GM19043 (cell line): ENCODE measurements around the gene MAP6.

Source experiments
- ATAC-seq: cut with Tn5 transposase; IDR thresholded peaks from one replicate; pipeline ENCODE4 v1.9.1; 2021; ENCODE audit warnings: low read depth; ENCODE audit not compliant: unreplicated experiment

MAP6 gene

DNA sequence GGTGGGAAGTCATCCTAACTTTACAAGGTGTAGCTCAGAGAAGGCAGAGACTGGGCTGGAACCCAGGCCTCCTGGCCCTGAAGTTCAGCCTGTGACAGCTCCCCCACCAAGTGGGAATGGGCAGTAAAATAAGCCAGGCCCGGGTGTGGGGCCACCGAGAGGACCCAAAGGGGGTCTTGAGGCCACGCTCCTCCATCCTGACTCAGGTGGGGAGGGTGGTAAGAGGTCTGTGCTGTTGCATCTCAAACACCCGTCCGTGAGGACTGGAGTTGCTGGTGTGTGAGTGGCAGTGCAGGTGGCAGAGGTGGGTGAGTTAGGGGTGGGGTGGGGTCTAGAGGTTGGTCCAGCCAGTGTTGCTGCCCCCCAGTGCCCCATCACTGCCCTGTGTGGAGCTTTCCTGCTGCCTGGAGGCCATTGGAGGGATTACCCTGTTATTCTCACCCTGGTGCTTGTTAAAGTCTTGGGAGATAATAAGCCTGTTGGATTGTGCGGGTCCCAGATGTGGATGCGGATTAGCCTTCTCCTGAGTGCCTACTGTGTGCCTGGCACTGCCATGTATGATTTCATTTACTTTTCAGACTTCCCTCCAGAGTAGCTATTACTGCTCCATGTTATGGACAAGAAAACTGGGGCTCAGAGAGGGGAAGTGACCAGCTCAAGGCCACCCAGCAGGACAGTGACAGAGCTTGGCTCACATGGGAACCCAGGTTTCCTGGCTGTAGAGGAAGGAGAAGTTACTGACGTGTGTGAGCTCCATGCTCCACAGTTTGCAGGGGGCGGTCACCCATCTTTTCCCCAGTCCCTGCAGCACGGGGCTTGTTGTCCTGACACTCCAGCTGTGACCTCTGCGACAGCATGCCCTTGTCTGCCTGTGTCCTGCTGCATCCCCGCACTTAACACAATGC lies 93.9 kb downstream of the MAP6 start:
- ATAC-seq, result no peak

DNA sequence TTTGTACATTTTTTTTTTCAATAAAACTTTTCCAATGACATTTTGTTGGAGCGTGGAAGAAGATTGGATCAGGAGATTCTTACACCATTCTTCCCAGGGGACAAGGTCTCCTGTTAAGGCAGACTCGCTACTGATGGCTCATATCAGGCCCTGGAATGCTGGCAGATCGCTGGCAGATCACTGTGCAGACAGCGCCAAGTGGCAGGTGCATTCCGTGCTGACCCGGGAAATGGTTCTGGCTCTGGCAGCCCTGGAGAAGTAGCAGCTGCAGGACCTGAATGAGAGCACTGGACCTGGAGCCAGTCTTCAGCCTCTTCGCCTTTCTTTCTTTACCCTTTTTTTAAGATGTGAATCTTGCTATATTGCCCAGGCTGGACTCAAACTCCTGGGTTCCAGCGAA lies 96.1 kb downstream of the MAP6 start:
- ATAC-seq, result no peak

DNA sequence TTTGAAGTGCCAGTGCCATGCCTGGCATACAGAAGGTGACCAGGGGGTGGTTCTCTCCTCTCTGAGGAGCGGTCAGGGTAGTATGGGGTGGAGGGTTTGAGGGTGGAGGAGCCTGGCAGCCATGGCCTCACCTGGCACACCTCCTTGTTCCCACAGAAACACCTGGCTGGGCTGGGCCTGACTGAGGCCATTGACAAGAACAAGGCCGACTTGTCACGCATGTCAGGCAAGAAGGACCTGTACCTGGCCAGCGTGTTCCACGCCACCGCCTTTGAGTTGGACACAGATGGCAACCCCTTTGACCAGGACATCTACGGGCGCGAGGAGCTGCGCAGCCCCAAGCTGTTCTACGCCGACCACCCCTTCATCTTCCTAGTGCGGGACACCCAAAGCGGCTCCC lies 97.2 kb downstream of the MAP6 start:
- no peak for ATAC-seq

DNA sequence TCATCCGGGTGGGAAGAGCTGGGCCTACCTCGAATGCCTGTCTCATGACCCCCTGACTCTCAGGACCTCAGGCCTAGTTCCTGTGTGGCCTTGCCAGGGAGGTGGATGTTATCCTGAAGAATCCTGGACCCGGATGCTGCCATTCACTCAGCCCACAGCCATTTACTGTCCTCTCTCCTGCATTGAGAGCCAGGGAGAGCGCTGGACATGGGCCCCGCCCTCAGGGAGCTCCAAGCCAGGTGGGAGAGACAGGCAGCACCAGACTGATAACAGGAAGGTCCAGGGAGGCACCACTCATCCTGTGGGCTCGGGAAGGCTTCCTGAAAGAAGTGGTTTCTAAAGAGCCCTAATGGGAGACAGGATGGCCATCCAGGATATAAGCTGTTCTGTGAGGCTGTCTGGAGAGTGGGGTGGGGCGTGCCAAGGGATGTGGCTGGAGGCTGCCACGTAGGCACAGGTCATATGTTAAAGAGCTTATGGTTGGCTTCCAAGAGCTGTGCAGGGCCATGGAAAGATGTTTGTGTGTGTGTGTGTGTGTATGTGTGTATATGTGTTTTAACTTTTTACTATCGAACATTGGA lies 98.2 kb downstream of the MAP6 start:
- no peak for ATAC-seq

DNA sequence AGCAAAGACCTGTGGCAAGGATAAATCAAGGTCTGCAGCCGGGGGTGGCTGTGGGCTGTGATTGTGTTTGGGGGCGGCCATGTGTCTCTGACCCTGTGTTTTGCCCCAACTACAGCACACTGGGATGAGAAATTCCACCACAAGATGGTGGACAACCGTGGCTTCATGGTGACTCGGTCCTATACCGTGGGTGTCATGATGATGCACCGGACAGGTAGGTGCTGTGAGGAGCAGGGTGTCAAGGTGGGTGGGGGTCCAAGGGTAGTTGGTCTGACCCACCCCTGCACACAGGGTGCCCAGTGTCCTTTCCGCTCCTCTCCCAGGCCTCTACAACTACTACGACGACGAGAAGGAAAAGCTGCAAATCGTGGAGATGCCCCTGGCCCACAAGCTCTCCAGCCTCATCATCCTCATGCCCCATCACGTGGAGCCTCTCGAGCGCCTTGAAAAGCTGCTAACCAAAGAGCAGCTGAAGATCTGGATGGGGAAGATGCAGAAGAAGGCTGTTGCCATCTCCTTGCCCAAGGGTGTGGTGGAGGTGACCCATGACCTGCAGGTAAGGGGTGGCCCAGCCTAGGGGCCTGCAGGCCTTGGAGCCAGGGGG lies 100.1 kb downstream of the MAP6 start:
- ATAC-seq, result no peak

DNA sequence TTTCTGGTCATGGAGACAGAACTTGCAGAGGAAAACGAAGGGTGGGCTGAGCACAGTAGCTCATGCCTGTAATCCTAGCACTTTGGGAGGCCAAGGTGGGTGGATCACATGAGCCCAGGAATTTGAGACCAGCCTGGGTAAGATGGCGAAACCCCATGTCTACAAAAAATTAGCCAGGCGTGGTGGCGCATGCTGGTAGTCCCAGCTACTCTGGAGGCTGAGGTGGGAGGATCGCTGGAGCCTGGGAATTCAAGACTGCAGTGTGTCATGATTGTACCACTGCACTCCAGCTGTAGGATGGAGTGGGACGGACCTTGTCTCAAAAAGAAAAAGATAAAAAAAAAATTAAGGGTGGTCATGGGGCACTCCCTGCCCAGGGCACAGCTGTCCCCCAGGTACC lies 100.9 kb downstream of the MAP6 start:
- ATAC-seq, result no peak

DNA sequence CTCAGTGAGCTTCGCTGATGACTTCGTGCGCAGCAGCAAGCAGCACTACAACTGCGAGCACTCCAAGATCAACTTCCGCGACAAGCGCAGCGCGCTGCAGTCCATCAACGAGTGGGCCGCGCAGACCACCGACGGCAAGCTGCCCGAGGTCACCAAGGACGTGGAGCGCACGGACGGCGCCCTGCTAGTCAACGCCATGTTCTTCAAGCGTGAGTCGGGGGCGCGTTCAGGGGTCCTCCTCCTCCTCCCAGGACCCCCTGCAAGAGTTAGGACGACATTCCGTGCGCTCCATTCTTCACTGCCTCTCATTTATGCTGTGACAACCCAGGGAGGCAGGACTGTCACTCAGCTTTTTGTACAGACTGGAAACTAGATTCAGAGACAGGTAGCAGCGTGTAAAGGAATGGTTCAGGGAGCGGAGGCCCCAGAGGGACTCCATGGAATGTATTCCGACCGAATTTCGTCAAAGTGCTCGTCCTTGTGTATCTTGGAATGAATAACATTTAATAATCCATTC lies 102.0 kb downstream of the MAP6 start:
- ATAC-seq, result no peak

DNA sequence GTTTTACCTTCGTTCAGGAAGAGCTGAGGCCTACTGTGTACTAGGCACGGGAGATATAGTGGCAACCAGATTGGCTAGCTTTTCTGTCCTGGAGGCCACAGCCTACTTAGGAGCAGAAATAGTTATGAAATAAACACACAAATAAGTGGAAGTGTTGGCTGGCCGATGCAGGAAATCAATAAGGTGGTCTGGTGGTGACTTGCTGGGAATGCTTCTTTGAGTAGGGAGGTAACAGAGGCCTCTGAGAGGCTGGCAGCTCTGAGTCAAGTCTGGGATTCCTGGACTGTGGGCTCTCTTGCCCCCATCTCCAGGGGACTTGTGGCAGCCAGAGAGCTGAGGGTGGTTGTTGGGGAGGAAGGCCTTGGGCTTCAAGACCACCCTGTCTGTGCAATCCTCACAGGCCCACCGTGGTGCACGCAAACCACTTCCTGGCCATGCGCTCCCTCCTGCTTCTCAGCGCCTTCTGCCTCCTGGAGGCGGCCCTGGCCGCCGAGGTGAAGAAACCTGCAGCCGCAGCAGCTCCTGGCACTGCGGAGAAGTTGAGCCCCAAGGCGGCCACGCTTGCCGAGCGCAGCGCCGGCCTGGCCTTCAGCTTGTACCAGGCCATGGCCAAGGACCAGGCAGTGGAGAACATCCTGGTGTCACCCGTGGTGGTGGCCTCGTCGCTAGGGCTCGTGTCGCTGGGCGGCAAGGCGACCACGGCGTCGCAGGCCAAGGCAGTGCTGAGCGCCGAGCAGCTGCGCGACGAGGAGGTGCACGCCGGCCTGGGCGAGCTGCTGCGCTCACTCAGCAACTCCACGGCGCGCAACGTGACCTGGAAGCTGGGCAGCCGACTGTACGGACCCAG lies 102.7 kb downstream of the MAP6 start:
- no peak for ATAC-seq

DNA sequence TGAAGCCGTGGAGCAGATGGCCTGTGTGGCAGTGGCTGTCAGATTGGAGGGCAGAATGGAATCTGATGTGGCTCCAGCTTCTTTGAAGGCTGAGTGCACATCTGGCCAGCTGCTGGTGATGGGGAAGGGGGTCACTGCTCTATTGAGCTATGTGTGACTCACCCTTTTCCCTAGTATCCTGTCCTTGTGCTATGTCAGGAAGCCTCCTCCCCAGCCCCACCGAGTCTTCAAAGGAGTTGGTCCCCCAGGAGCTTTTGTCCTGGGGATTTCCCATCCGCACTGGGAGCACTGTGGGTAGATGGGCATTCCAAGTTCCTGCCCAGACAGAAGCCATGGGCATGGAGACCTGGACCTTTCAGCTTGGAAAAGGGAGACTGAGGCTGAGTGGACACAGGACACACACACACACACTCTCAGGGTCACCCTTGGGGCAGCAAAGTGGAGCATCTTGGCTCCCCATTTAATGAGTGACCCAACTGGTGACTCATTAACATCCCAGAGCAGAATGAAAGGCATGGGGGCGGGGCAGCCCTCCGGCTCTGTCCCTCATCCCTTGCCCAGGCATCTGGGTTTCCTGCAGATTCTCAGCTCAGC lies 103.5 kb downstream of the MAP6 start:
- ATAC-seq, result no peak

DNA sequence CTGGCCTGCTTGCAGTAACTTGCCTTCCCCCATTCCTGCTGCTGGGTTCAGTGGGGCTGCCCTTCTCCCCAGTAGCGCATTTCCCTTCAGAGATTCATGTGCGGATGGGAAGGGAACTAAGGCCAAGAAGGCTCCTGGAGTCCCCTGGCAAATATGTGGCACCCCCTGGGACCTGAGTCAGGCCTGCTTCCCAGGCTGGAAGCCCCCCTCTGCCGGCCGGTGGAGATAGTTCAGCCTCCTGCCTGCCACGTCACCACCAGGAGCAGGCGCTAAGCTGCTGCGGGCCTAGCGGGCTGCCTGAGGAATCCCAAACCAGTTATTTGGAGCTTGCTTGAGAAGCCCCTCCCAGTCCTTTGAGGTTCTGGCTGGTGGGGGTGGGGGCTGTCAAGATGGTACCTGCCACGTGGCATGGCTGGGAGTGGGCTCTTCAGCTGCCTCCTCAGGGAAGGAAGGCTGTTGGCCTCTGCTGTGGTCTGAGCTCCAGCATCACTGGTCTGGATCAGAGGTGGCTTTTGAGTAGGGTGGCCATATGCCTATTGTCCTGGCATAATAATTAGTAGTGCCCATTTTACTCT lies 104.8 kb downstream of the MAP6 start:
- ATAC-seq, result no peak

DNA sequence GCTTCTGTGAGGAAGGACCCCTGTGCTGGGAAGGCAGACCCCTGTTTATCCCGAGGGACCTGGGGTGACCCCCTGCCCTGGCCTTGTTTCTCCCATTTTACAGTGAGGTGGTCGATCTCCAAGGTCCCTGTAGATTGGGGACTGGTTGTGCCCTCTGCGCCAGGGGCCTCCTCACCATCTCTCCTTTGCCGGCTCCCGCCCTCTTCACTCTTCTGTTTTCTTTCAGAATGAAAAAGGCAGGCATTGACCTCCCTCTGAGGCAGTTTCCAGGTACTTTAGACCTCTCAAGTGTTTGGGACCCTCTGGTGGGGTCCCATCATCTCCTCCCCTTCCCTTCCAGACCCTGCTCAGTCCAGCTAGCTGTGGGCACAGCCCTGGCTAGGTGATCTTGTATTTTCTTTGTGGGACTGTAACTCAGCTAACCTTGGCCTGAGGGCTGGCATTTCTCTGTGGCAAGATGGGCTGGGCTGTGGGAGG lies 105.3 kb downstream of the MAP6 start:
- no peak for ATAC-seq

DNA sequence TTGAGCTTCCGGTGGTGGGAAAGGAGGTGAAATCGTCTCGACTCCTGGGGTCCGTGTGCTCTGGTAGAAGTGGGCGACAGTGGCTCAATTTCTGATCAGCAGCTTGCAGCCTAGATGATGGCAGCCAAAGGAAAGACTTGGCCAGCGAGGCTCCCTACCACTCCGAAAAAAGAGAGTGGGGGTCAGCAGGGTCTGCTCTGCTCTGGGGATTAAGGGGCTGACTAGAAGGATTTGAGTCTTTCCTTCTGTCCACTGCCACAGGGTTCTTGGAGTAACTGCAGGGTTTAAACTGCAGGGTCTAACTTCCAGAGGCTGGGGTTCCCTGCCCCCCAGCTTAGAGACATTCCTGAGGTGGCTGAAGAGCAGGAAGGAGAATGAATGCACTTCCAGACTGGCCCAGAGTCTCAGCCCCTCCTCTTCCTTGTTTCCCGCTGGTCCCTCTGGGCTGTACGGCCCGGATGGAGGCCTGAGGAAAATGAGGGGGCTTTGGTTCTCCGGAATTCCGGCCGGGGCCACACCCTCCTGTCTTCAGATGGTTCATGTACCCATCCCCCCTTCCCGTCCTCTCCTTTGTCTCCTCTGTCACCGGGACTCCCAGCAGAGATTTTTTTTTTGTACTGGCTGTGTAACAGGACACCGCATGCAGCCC lies 105.9 kb downstream of the MAP6 start:
- no peak for ATAC-seq

DNA sequence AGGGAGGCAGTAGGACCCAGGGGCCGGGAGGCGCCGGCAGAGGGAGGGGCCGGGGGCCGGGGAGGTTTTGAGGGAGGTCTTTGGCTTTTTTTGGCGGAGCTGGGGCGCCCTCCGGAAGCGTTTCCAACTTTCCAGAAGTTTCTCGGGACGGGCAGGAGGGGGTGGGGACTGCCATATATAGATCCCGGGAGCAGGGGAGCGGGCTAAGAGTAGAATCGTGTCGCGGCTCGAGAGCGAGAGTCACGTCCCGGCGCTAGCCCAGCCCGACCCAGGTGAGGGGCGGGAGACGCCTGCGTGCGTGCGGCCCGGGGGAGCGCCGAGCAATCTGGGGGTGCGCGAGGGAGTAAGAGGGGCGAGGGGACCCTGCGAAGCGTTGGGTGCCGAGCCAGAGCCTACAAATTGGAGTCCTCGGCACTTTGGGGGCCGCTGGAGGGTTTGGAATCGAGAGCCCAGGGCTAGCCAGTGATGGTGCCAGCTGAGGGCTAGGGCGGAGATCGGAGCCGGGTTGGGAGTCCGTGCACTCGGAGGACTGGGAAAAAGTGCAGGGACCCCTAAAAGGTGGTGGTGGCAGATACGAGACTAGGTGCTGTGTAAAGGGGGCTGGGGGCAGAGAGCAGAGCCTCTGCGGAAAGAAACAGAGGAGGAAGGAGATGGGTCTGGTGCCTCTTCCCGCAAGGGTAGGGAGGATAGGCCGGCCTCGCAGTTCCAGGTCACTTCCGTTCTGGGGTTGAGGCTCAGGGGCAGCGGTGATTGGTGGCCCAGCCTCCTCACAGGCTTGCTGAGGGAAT lies 106.6 kb downstream of the MAP6 start, which contains the start of gene SERPINH1:
Gene SERPINH1 (plus strand): TSS at position 206 of the 788 bp plus-strand sequence. CDS start 4,097 bp downstream, outside the sequence.
- peak; percentile 89 for ATAC-seq

DNA sequence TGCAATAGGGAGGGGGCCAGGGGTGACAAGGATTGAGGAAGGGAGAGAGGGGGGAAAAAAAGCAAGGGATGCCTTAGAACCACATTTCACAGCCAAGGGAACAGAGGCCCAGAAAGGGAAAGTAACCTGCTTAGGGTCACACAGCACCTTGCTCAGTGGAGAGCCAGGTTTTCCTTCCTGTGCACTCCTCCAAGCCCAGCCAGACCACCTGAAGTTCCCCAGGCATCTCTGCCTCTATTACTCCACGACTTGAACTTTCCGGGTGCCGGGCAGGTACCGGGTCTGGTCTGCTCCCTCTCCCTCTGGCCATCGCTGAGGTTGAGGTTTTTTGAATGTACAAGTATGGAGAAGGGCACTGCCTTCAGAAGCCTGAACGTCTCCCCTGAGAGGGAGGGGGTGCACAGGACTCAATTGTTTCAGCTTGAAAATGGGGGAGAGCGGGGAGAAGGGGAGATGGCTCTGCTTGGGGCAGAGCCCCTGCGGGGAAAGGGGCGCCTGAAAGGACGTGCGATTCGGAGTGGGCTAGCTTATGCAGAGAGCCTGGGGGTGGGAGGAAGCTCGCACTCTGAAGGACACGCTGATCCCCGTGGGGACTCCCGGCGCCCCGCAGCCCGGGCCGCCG lies 107.3 kb downstream of the MAP6 start:
- ATAC-seq, result peak; percentile 3

DNA sequence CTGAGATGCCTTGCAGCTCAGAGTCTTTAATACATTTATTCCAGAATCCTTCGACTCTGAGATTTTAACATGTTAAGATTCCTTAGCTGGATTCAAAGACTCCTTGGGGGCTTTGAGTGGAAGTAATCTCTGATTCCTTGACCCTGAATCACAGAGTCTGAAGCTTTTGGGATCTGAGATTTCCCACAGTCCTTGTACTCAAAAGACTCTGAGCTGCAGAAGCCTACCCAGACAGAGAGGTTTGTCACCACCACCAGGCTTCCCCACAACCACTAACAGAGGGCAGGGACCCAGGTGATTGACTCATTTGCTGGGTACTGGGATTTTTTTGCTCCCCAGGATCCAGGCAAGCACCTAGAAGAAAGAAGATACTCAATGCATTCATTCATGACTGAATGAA lies 108.2 kb downstream of the MAP6 start:
- no peak for ATAC-seq

DNA sequence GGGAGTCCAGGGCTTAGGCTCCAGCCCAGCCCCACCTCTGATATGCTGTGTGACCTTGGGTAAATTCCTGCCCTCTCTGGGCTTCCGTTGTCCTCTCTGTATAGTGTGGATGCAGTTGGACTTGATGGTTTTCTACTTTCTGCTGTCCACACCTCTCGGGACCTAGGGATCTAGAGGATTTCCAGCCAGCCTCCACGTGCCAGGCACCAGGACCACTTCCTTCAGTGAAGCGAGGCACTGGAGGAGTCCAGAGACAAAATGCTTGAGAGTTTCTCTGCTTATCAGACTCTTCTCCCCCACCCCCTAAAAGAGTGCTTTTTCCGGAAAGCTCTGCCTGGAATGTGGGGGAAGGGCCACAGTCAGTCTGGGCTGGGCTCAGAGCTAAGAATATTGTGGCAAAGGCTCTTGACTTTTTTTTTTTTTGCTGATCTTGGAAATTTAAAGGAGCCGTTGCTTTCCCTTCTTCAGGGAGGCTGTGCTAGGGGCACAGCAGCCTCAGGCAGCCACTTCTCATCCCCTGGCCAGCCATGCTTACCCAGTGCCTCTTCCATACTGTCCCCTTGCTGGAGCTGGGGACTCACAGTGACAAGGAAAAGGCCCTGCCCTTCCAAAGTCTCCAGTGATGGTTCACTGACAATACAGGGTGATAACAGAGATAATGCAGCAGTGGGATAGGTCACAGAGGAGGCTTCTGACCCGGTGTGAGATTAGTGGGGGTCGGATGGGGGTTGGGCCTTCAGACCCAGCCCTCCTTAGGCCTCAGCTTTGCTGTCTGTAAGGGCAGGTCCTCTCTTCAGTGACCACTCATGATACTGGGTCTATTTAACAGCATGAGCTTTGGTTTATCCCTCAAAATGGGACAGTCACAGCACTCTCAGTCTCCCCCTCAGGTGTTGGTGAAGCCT lies 109.6 kb downstream of the MAP6 start:
- ATAC-seq, result no peak
